ENCODE data around the gene HNRNPC.
"Not testable (repeated sequence)": the region's sequence is repeated elsewhere in the genome, so short reads cannot be mapped to it uniquely, and the experiment has no call there.

The HNRNPC gene

DNA sequence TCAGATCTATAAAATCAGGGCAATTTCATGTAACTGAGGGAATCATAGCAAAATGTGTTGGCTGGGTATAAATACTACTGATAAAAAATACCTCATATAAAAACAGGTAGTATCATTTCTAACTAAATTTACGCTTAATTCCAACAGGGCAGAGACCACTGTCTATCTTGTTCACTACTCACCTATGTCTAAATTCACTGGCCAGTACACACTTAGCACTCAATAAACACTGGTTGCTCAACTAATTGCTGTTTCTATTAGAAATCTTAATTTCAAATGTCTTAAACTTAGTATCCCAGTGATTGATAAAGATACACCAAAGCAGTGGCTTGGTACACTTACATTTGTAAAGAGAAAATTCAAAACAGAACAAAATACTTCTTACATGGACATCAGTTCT, 55.6 kb downstream of the HNRNPC start:
- no peak overlapping the region for H3K4me3 ChIP-seq (ENCODE audit: low read depth, low read length)

DNA sequence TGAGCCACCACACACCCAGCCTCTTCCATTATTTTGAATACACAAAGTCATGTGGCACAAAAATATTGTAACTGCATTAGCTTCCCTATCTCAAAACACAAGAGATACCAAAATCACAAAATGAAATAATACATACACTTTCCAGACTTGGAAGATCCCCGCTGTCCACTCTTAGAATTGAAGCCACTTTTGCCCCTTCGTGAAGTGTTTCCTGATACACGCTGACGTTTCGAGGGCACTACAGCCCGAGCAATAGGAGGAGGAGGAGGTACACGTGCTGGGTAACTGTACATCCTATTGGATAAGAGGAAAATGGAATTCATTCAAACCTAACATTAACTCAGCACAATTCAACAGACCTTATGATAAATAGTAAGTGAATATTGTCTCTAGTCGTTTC, 56.4 kb downstream of the HNRNPC start:
- H3K4me3 ChIP-seq (ENCODE audit: low read depth, low read length) = not testable (repeated sequence)

DNA sequence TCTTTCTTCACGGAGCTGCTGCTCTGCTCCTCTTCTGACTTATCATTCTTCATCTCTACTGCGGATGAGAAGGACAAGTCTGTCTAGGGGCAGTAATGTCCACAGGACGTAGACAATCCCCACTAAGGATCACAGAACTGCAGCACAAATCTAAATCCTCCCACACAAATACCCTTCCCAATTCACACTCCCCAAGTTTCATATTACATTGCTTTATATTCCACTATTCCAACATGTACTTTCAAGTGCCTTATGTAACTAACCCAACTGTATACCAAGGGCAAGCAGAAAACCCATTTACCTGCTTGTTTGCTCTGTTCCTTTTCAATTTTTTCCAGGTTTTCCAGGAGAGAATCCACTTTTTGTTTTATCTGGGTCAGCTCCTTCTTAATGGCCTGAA, 57.7 kb downstream of the HNRNPC start:
- no peak overlapping the region for H3K4me3 ChIP-seq (ENCODE audit: low read depth, low read length)

DNA sequence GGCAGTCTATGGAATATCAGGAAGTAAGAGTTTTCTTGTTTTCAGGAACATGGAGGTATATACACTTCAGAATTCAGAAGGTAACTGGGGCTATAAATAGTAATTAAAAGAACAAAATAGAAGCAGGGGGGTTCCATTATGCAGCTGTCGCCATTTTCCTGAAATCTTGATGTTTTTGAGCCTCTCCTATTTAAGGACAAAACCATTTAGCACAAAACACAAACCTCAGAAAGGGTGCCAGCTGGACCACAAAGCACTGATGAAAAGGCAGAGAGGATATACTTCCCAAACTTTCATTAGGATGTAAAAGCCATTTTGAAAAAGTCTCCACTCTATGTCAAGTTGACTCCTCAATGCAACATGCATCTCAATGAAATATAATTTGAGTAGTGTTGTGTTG, 59.2 kb downstream of the HNRNPC start:
- H3K4me3 ChIP-seq (ENCODE audit: low read depth, low read length) = no peak overlapping the region

DNA sequence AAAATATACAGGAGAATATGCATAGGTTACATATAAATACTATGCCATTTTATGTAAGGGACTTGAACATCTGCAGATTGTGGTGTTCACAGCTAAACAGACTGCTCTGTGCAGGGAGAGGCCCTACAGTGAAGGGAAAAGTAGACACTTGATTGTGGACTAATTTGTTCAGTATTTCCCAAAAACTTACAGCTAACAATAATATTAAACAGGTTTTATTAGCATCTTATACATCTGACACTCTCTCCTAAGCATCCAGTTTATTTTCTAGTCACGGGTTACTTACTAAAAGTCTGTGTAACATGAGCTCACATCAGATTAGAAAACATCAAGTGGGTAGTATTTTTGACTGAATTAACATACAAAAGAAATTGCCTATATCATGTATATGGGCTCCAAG, 60.1 kb downstream of the HNRNPC start:
- no peak overlapping the region for H3K4me3 ChIP-seq (ENCODE audit: low read depth, low read length)

DNA sequence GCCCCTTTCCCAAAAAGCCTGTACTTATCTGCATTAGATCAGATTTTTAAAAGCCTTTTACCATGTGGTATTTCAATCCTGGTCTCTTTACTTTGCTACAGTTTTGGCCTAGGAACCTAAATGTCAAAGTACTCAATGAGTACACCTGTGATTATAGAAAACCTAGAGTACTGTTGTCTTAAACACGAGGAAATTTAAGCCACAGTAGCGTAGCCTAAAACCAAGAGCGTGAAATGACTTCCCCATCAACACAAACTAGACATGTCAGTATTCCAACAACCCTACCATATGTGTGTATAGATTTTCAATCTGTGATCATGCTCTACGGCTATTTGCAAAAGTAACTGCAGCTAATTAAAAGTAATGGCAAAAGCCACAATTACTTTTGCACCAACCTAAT, 60.7 kb downstream of the HNRNPC start:
- no peak overlapping the region for H3K4me3 ChIP-seq (ENCODE audit: low read depth, low read length)

DNA sequence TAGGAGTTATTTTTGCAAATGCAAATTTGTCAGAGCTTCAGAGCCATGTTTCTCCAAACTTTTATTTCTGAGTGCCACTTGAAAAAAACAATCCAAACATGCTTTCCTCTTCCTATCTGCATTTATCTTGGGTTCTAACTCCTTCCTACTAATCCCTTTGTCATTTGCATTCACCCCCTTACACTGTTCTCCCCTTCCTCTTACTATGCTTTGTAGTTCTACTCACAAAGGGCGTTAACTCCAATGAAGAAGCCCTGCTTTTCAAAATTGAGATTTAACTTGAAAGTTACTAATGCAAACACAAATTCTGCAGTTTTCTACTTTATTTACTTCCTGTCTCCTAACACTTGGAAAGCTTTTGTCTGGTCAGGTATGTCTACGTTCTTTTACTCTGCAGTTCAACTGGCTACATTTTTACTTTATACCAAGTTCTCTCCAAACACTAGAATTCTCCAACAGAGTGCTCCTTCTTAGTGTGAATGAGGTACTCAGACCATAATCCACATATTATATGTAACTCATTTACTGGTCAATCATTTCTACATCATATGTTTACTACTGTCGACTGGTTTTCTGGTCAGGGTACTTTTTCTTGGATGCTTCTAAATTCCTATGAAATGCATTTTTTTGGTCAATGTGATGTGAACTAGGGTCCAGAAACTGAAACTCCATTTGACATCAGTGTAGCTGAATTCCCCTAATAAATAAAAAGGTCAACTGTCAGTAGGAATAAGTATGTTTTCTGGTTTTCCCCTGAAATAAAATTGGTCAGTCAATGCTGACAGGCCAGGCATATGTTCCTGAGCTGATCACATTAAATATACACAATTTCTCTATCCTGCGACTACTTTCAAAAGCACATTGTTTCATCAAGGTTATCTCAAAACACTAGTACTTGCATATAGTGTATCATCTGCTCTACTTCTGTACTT, 62.2 kb downstream of the HNRNPC start:
- H3K4me3 ChIP-seq (ENCODE audit: low read depth, low read length) = no peak overlapping the region

DNA sequence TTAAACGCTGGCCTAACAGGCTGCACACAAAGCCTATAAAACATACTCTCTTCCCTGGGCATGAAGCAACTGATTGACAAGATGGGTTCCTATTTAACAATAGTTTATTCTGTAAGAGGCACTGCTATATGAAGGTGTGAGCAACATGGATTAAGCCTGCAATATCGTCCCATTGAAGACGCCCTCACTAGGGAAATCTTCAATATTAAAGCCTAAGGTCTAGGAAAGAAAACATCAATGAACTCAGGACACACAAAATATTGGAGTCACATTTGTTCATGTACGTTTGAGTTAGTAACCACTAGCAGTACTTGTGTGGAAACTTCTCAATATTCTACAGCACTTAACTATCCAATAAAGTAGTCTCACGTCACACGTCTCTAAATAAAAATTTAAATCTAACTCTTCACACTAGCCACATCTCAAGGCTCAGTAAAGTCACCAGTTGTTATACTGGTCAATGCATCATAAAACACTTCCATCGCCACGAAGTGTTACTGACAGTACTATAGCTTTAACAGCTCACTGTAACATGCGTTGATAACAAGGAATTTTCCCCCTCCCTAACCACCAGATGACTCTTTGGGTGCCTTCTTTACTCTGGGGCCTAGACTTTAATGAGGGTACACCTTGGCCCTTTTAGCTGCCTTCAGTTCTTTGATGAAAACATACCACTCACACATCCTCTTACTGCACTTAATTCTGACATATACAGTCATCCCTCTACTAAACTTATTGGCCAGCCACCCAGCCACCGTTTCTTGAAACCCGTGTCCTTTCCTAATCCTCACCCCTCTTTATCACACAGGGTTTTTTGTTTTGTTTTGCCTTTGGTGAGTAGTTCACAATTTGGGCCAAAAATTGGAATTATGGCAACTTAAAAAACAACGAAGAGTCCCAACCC, 63.3 kb downstream of the HNRNPC start:
- no peak overlapping the region for H3K4me3 ChIP-seq (ENCODE audit: low read depth, low read length)

DNA sequence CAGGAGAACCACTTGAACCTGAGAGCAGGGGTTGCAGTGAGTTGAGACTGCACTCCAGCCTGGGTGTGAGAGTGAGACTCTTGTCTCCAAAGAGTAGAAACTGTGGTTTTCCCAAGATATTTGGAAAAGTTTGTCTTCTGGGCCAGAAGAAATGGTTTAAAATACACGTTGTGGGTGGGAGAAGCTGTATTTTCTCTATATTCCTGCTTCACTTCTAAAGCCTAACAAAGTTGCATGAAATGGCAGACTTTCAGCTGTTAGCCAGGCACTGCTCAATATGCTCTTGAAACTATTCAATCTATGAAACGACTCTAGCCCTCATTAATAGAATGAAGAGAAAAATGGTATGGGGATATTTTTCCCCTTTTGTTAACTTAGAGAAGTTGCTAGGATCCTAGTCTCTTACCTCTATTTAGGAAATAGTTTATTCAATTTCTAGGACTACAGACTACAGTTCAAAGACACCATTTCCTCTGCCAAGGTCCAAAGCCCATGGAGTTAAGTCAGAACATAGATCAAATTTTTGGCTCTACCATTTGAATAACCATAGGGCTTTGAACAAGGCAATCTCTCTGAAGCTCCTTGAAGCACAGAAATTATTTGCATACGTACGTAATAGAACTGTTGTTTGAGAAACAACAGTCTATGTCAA, 64.1 kb downstream of the HNRNPC start:
- no peak overlapping the region for H3K4me3 ChIP-seq (ENCODE audit: low read depth, low read length)

DNA sequence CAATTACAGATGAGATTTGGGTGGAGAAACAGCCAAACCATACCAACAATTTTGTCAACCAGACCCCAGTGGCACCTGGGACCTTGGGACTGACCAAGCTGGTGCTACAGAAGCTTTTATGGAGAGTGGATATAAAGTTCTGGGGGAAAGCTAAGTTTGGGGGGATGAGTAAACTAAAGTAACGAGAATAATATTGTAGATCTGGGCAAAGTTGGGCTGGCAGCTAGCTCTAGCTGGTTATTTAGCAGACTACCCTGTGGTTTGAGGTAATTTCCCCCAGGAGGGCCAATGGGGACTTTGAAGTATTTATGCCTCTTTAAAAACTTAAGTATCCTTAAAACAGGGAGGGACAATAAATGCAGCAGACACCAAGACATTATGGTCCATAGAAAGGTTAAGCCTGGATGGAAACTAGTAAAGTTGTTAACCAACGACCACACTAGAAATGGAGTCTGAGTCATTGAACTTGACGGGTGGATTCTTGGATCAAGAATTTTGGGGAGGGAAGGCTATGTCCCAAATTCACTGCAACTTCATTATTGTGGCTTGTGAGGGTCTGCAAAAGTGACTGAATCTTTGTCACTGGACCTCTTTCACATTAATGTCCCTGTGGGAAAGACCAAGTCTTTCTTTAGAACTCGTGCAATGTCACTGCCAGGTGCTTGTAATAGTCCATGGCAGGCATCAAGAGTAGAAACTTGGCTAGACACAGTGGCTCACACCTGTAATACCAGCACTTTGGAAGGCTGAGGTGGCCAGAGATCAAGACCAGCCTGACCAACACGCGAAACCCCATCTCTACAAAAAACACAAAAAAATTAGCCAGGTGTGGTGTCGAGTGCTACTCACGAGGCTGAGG, 64.8 kb downstream of the HNRNPC start:
- no peak overlapping the region for H3K4me3 ChIP-seq (ENCODE audit: low read depth, low read length)

DNA sequence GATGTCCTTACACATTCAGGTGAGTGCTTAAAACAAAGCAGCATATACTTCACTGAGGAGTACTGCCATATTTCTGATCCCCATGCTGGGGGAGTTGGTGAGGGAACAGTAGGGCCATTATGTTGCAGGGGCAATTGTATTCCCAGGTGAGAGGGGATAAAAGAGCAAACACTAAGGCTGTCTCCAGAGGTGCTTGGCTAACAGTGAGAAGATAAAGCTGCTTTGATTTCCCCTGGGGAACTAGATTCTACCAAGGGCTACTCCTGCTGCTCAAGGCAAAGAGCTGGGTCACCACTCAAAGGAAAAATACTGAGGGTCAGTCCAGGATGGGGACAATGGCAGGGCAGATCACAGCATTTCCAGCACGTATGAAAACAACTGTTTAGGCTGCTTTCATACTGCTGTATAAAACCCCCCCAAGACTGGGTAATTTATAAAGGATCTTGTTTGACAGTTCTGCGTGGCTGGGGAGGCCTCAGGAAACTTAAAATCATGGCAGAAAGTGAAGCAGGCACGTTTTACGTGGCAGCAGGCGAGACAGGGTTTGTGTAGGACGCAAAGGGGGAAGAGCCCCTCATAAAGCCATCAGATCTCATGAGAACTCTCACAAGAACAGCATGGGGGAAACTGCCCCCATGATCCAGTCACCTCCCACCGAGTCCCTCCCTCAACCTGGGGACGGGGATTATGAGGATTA, 65.6 kb downstream of the HNRNPC start:
- H3K4me3 ChIP-seq (ENCODE audit: low read depth, low read length) = no peak overlapping the region

DNA sequence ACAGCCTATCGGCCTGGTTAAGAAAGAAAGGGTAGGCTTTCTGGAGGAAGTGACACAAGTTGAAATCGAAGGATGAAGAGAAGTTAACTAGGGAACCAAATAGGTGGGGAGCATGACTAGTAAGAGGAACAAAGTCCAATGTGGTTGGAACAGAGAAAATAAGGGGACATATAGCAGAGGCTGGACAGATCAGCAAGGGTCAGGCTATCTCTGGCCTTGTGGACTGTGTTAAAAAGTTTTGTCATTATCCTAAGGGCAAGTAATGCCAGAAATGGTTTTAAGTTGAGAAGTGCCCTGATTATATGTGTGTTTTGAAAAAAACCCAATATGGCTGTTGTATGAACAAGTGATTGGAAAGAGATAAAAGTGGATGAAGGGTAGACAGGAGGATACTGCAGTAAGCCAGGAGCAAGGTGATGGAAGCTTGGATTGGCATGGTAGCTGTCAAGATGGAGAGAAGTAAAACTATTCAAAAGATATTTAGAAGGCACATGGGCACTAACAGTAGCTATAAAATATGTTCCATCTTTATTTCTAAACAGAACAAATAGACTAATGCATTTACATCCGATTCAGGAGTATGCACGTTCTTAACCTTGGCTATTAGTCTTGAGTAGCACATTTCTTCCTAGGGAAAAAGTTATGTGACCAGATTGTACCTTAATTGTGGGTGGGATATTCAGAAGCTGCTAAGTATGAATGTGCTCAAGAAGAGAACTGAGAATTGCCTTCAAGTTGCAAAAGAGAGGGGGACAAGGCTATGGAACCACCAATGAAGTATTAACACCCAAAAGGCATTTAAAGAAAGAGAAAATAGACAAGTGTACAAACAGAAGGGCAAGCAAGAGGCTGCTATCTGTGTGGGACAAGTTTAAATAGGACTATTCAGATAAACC, 66.5 kb downstream of the HNRNPC start:
- H3K4me3 ChIP-seq (ENCODE audit: low read depth, low read length) = no peak overlapping the region

DNA sequence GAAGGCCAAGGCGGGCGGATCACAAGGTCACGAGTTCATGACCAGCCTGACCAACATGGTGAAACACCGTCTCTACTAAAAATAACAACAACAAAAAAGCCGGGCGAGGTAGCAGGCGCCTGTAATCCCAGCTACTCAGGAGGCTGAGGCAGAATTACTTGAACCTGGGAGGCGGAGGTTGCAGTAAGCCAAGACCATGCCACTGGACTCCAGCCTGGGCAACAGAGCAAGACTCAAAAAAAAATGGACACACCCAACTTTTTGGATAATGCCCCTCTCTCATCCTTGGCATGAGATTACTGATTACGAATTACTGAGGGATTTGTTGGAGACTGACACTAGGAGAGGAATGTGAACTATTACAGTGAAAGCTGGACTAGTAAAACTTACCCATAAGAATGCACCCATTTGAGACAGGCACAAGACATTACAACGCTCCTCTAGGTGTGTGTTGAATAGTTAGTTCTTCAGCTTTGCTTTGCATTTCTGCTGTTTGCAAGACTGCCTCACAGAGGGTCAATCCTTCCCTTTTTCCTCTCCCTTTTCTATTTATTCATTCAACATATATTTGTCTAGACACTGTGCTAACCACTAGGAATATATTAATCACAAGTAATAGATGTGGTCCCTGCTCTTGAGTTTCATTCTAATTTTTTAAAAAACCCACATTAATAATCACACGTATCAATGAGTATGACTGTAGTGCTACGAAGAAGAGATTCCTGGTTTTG, 67.3 kb downstream of the HNRNPC start:
- no peak overlapping the region for H3K4me3 ChIP-seq (ENCODE audit: low read depth, low read length)

DNA sequence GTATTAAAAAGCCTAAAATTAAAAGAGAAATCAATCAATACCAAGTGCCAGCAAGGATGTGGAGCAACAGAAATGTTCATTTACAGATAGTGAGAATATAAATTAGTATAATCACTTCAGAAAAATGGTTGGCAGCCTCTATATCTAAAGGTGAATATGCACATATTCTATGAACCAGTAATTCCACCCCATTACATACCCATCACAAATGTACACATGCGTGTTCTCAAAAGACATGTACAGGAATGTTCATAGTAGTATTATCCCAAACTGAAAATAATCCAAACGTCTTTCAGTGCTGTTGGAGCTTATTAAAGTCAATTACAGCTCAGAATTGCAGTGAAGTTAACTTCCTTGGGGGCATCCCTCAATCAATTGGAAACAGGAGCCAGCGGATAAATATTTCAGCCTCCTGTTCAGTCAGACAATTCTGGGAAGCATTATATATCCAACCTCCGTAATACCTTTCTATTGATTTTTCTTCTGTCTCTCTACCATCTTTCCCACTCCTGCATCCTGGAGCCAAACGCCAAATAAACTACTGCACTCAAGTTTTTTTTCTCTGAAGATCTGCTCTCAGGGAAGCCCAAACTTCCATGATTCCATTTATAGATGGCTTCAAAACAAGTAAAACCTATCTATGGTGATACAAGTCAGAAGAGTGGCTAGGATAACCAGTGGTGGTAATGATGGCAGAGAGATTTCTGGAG, 68.3 kb downstream of the HNRNPC start:
- H3K4me3 ChIP-seq (ENCODE audit: low read depth, low read length) = no peak overlapping the region

DNA sequence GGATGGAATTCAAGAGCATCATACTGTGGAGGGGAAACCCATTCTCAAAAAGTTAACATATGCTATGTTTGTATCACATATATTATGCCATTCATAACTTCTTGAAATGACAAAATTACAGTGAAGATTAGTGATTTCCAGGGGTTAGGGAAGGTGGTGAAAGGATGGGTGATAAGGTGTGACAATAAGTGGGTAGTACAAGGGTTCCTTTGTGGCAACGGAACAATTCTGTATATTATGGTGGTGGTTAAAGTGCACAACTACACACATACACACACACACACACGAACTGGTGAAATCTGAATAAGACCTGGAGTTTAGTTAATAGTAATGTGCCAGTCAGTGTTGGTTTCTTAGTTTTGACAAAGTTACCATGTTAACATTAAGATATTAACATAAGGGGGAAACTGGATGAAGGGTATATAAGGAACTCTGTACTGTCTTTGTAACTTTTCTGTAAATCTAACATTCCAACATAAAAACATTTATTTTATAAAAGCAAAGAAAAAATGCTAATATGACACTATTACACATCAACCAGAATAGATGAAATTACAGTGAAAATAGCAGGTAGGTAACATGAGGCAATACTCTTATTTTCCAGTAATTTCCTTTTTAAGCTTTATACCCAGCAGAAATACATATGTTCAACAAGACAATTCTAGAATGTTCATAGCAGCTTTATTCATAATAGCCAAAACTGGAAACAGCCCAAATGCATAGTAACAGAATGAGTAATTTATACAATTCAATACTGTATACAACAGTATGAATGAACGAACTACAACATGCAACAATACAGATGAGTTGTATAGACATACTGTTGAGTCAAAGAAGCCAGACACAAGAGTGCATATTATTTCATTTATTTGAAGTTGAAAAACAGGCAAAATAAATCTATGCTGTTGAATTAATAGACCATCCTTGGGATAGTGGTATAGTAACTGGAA, 69.4 kb downstream of the HNRNPC start:
- no peak overlapping the region for H3K4me3 ChIP-seq (ENCODE audit: low read depth, low read length)

DNA sequence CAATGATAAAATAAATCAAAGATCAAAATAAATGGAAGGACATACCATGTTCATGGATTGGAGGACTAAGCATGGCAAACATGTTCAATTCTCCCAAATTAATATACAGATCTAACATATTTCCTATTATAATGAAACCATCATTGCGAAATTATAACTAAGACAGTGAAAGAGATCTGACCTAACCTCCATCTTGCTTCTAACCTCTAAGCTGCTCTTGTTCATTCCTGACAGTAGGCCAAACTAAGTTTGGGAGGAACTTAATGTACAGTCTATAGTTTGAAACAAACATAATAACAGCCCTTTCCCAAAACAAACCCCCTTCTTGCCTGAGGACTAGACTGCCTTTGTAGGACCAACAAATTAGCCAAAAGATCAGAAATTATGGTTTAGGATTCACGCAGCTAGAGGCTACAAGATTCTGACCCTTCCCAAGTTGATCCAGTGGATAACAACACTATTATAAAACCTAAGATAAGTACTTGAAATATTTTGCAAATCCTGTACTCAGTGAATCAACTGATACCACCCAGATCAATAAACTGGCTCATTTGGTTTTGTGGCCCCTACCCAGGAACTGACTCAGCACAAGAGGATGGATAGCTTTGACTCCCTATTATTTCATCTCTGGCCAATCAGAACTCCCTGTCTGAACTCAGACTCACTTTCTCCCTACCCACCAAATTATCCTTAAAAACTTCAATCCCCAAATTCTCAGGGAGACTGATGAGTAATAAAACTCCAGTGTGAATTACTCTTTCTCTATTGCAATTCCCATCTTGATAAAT, 71.6 kb downstream of the HNRNPC start:
- H3K4me3 ChIP-seq (ENCODE audit: low read depth, low read length) = no peak overlapping the region

Data from iPS-11a (cell line).